ENCODE data around the gene ACTRT3.
"Not testable (repeated sequence)": the region's sequence is repeated elsewhere in the genome, so short reads cannot be mapped to it uniquely, and the experiment has no call there.

ACTRT3 gene

GRCh38 chr3:169739067-169739466 lies 30.3 kb downstream of the ACTRT3 start:
- no peak overlapping the region for H3K27ac ChIP-seq (replicated peaks)
- TF ChIP-seq REST (IDR thresholded peaks at IDR 0.05; ENCODE audit: insufficient replicate concordance, low read depth) (no peak), POLR2AphosphoS5 (IDR thresholded peaks at IDR 0.05; ENCODE audit: low read depth) (no peak)

GRCh38 chr3:169731857-169732256 lies 37.5 kb downstream of the ACTRT3 start:
- peaks cover 12% of the 10 kb centered on the region for H3K27me3 ChIP-seq (ENCODE audit: insufficient read depth, poor library complexity, severe bottlenecking)
- DNase-seq (ENCODE audit: low read depth in 1 of 2, low spot score in 1 of 2); H3K27ac ChIP-seq (replicated peaks); H3K4me3 ChIP-seq (replicated peaks; ENCODE audit: insufficient read depth, low read length): not testable (repeated sequence)

More at GRCh38 chr3:169739067-169739466, 30.3 kb downstream of the ACTRT3 start:
- no peak overlapping the region for H3K4me3 ChIP-seq (replicated peaks; ENCODE audit: insufficient read depth, low read length)
- H3K27me3 ChIP-seq (ENCODE audit: insufficient read depth, poor library complexity, severe bottlenecking): no peaks in the 10 kb centered on the region
- no peak for DNase-seq (ENCODE audit: low read depth in 1 of 2, low spot score in 1 of 2)

- no peak for DNase-seq (ENCODE audit: low read depth in 1 of 2, low spot score in 1 of 2)
- Histone ChIP-seq H3K27ac (replicated peaks) (no peak overlapping the region), H3K4me3 (replicated peaks; ENCODE audit: insufficient read depth, low read length) (no peak overlapping the region), H3K27me3 (ENCODE audit: insufficient read depth, poor library complexity, severe bottlenecking) (peaks cover 17% of the 10 kb centered on the region)
- TF ChIP-seq REST (IDR thresholded peaks at IDR 0.05; ENCODE audit: insufficient replicate concordance, low read depth) (no peak), CTCF (IDR thresholded peaks at IDR 0.05; ENCODE audit: insufficient read depth, low read length) (no peak), SPI1 (IDR thresholded peaks at IDR 0.05; ENCODE audit: borderline replicate concordance, low read depth) (no peak), GABPA (IDR thresholded peaks at IDR 0.05; ENCODE audit: low read depth) (no peak), POLR2AphosphoS5 (IDR thresholded peaks at IDR 0.05; ENCODE audit: low read depth) (no peak)
These were observed 46.6 kb downstream of the ACTRT3 start for GRCh38 chr3:169722724-169723123.

GRCh38 chr3:169718415-169718814 lies 50.9 kb downstream of the ACTRT3 start:
- DNase-seq (ENCODE audit: low read depth in 1 of 2, low spot score in 1 of 2); H3K27ac ChIP-seq (replicated peaks); H3K27me3 ChIP-seq (ENCODE audit: insufficient read depth, poor library complexity, severe bottlenecking); H3K4me3 ChIP-seq (replicated peaks; ENCODE audit: insufficient read depth, low read length): not testable (repeated sequence)

All from HL-60 (cell line).